Effector memory CD4-positive, alpha-beta T cell (primary cell): Measurements from ENCODE around the gene SPACDR.
"Not testable (repeated sequence)": the region's sequence is repeated elsewhere in the genome, so short reads cannot be mapped to it uniquely, and the experiment has no call there.

Source experiments
- DNase-seq, 3 donors: peaks; one replicate each; pipeline ENCODE4 v3.0.0-alpha.2; 2020
- H3K27ac ChIP-seq: 2 replicates; pipeline ENCODE4 v1.7.0; 2013; ENCODE audit warnings: mild to moderate bottlenecking, low read length, moderate library complexity; ENCODE audit not compliant: insufficient read depth, poor library complexity, severe bottlenecking
- H3K27me3 ChIP-seq: replicated peaks from 2 replicates; pipeline ENCODE4 v1.7.0; 2013; ENCODE audit warnings: mild to moderate bottlenecking, low read length; ENCODE audit not compliant: insufficient read depth, control insufficient read depth, poor library complexity, severe bottlenecking
- H3K36me3 ChIP-seq: 2 replicates; pipeline ENCODE4 v1.7.0; 2013; ENCODE audit warnings: mild to moderate bottlenecking, low read length, moderate library complexity; ENCODE audit not compliant: control insufficient read depth, insufficient read depth
- H3K4me1 ChIP-seq: 2 replicates; pipeline ENCODE4 v1.7.0; 2013; ENCODE audit warnings: low read length, mild to moderate bottlenecking; ENCODE audit not compliant: control insufficient read depth, insufficient read depth, poor library complexity, severe bottlenecking
- H3K4me3 ChIP-seq: 2 replicates; pipeline ENCODE4 v1.7.0; 2013; ENCODE audit warnings: low read length, low read depth, mild to moderate bottlenecking; ENCODE audit not compliant: insufficient read depth, poor library complexity, severe bottlenecking
- H3K9me3 ChIP-seq: 2 replicates; pipeline ENCODE4 v1.7.0; 2013; ENCODE audit warnings: mild to moderate bottlenecking, low read length, moderate library complexity; ENCODE audit not compliant: control insufficient read depth

Gene SPACDR

DNA sequence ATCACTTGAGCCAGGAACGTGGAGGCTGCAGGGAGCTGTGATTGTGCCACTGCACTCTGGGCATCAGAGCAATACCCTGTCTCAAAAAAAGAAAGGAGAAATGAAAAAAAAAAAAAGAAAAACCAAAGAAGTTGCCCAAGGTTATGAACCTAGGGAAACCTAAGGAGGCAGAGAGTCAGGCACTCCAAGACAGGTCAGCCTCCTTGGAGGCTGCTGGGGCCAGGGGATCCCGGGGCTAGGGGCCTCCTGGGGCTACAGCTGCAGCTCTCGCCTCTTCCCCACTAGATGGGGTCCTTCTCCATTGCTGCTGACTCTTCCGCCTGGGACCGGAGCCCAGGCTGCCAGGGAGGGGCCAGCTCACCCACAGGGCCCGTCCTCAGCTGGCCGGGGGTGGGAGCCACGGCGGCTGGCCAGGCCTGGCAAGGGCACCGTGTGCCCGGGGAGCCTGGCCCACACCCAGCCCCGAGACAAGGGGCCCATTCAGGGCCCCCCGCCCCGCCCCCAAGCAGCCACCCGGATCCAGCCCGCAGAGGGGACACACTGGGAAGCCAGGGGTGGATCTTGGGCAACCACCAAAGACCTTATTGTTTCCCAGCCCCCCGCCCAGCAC lies 1.7 kb upstream of the SPACDR start:
- Histone ChIP-seq H3K9me3 (no peaks in the 10 kb centered on the region), H3K27me3 (no peaks in the 10 kb centered on the region), H3K4me3 (no peak overlapping the region), H3K36me3 (peaks cover 56% of the 10 kb centered on the region), H3K4me1 (peaks cover 6% of the 10 kb centered on the region), H3K27ac (no peak overlapping the region)
- no peak for DNase-seq

DNA sequence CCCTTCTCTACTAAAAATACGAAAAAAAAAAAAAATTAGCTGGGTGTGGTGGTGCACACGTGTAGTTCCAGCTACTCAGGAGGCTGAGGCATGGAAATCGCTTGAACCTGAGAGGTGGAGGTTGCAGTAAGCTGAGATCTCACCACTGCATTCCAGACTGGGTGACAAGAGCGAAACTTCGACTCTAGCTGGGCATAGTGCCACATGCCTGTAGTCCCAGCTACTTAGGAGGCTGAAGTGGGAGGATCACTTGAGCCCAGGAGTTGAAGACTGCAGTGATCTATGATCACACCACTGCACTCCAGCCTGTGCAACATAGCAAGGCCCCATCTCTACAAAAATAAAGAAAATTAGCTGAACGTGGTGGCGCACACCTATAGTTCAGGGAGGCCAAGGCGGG lies 1.2 kb upstream of the SPACDR start:
- Histone ChIP-seq H3K9me3 (no peaks in the 10 kb centered on the region), H3K27me3 (no peaks in the 10 kb centered on the region), H3K4me3 (no peak overlapping the region), H3K27ac (no peak overlapping the region), H3K4me1 (peaks cover 6% of the 10 kb centered on the region), H3K36me3 (peaks cover 51% of the 10 kb centered on the region)
- DNase-seq, result no peak

- DNase-seq, result no peak
Observed at GRCh38 chr7:100464791-100465190, 731 bp upstream of the SPACDR start.

GRCh38 chr7:100457033-100457432 lies 7.0 kb downstream of the SPACDR start:
- H3K4me1 ChIP-seq, result no peaks in the 10 kb centered on the region
- H3K27ac ChIP-seq, result no peak overlapping the region
- H3K4me3 ChIP-seq, result no peak overlapping the region
- no peaks in the 10 kb centered on the region for H3K36me3 ChIP-seq
- DNase-seq, result no peak
- no peaks in the 10 kb centered on the region for H3K9me3 ChIP-seq
- H3K27me3 ChIP-seq, result no peaks in the 10 kb centered on the region

More at GRCh38 chr7:100464791-100465190, 731 bp upstream of the SPACDR start:
- no peaks in the 10 kb centered on the region for H3K9me3 ChIP-seq
- no peak overlapping the region for H3K27ac ChIP-seq
- H3K36me3 ChIP-seq, result peaks cover 47% of the 10 kb centered on the region
- no peak overlapping the region for H3K4me3 ChIP-seq
- peaks cover 6% of the 10 kb centered on the region for H3K4me1 ChIP-seq
- H3K27me3 ChIP-seq, result no peaks in the 10 kb centered on the region

DNA sequence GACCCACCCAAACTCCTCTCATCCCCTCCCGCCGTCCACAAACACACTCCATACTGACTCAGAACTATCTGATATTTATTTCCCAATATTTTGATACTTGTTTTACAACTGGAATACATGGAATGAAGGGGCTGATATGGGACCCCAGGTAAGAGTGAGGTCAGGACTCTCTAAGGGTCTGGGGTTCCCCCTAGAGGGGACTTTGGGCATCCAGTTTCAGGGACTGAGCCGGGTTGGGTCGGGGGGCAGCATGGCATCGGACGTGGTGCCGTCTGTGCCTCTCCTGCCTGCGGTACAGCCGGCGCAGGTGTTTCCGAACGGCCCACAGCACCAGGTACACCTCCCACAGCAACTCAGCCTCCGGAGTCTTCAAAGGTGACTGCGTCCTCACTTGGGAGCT lies 7.5 kb downstream of the SPACDR start:
- DNase-seq, result no peak
- no peaks in the 10 kb centered on the region for H3K9me3 ChIP-seq
- no peaks in the 10 kb centered on the region for H3K4me1 ChIP-seq
- H3K4me3 ChIP-seq, result no peak overlapping the region
- H3K36me3 ChIP-seq, result no peaks in the 10 kb centered on the region
- H3K27ac ChIP-seq, result no peak overlapping the region
- H3K27me3 ChIP-seq, result no peaks in the 10 kb centered on the region

DNA sequence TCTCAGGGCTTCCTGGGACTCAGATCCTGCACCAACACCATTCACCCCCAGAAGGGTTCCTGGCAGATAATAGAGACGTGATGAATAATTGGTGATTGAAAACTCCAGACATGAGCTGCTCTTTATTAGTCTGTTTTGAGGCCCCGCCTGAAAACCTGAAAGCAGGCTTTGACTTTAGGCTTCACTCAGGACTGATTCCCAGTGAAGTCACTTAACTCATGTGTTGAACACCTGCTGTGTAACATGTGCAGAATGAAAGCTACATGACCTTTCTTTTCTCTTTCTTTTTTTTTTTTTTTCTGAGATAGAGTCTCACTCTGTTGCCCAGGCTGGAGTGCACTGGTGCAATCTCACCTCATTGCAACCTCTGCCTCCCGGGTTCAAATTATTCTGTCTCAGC lies 8.9 kb downstream of the SPACDR start:
- no peak overlapping the region for H3K27ac ChIP-seq
- no peaks in the 10 kb centered on the region for H3K36me3 ChIP-seq
- no peak for DNase-seq
- no peaks in the 10 kb centered on the region for H3K27me3 ChIP-seq
- no peaks in the 10 kb centered on the region for H3K9me3 ChIP-seq
- no peak overlapping the region for H3K4me3 ChIP-seq
- no peaks in the 10 kb centered on the region for H3K4me1 ChIP-seq

DNA sequence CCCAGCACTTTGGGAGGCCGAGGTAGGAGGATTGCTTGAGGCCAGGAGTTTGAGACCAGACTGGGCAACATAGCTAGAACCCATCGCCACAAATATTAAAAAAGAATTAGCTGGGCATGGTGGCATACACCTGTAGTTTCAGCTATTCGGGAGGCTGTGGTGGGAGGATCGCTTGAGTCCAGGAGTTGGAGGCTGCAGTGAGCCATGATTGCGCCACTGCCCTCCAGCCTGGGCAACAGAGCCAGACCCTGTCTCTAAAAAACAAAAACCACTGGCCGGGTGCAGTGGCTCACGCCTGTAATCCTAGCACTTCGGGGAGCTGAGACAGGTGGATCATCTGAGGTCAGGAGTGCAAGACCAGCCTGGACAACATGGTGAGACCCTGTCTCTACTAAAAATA lies 10.2 kb downstream of the SPACDR start:
- H3K27ac ChIP-seq, H3K4me3 ChIP-seq, H3K9me3 ChIP-seq, DNase-seq, H3K27me3 ChIP-seq, H3K36me3 ChIP-seq, H3K4me1 ChIP-seq: not testable (repeated sequence)

DNA sequence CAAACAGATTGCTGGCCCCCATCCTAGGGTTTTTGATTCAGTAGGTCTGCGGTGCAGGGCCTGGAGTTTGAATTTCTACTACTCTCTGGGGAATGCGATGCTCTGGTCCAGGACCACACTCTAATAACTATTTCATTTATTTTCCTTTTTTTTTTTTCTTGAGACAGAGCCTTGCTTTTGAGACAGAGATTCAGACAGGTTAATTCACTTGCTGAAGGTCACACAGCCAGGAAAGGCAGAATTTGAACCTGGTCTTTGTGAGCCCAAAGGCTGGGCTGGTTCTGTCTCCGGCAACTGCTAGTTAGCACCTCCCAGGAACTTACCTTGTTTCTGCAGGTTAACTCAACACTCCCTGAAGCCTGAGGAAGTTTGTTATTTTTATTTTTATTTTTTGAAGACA lies 11.5 kb downstream of the SPACDR start:
- Histone ChIP-seq H3K27ac (no peak overlapping the region), H3K36me3 (no peaks in the 10 kb centered on the region), H3K4me3 (no peak overlapping the region), H3K9me3 (no peaks in the 10 kb centered on the region), H3K4me1 (no peaks in the 10 kb centered on the region), H3K27me3 (no peaks in the 10 kb centered on the region)
- no peak for DNase-seq

- H3K27me3 ChIP-seq, result no peaks in the 10 kb centered on the region
- no peak overlapping the region for H3K27ac ChIP-seq
- H3K4me3 ChIP-seq, result no peak overlapping the region
- H3K9me3 ChIP-seq, result no peaks in the 10 kb centered on the region
- no peak for DNase-seq
- H3K4me1 ChIP-seq, result peaks cover 7% of the 10 kb centered on the region
- H3K36me3 ChIP-seq, result no peaks in the 10 kb centered on the region
Observed at GRCh38 chr7:100449190-100449795, 14.8 kb downstream of the SPACDR start.

- H3K27me3 ChIP-seq, H3K36me3 ChIP-seq, H3K4me1 ChIP-seq, H3K27ac ChIP-seq, H3K9me3 ChIP-seq, DNase-seq, H3K4me3 ChIP-seq: not testable (repeated sequence)
Observed at GRCh38 chr7:100447363-100447762, 16.7 kb downstream of the SPACDR start.
